Astrocyte of the spinal cord (primary cell): ENCODE data around the gene ITLN1.
"Not testable (repeated sequence)": the region's sequence is repeated elsewhere in the genome, so short reads cannot be mapped to it uniquely, and the experiment has no call there.

Source experiments
- DNase-seq: peaks from one replicate; pipeline ENCODE4 v3.0.0; 2011; ENCODE audit warnings: low read depth, low spot score
- H3K4me3 ChIP-seq: 2 replicates; pipeline ENCODE4 v1.5.1; 2011; ENCODE audit warnings: low read depth, mild to moderate bottlenecking, low read length, moderate library complexity
- CTCF ChIP-seq: IDR thresholded peaks from 2 replicates; pipeline ENCODE4 v1.5.1; 2012; ENCODE audit warnings: low read depth, mild to moderate bottlenecking, low read length, inconsistent platforms
- in situ Hi-C: cut with HindIII; loops from 2 replicates; pipeline ENCODE4 v1.10.0; 2017; ENCODE audit warnings: low sequenced_read_pairs

Gene ITLN1

GRCh38 chr1:160885042-160885441, at the start of gene ITLN1:
TSS of gene ITLN1 (minus strand) at chr1:160885180. CDS start at chr1:160884877, 303 bp downstream.
- in situ Hi-C loops = no loop called here
- no peak for DNase-seq
- TF ChIP-seq CTCF = no peak

GRCh38 chr1:160933305-160933704, 48.3 kb upstream of the ITLN1 start:
- H3K4me3 ChIP-seq, DNase-seq, in situ Hi-C loops: not testable (repeated sequence)

More at GRCh38 chr1:160885042-160885441, at the start of gene ITLN1:
- no peak within 1 kb of the TSS for H3K4me3 ChIP-seq

GRCh38 chr1:160925652-160926244, 40.8 kb upstream of the ITLN1 start:
- TF ChIP-seq CTCF = no peak
- H3K4me3 ChIP-seq = no peak overlapping the region
- in situ Hi-C loops = no loop called here
- no peak for DNase-seq

- no peak for DNase-seq
- in situ Hi-C loops = no loop called here
Measured at GRCh38 chr1:160924791-160925651, 40.0 kb upstream of the ITLN1 start.

GRCh38 chr1:160916666-160917065, 31.7 kb upstream of the ITLN1 start:
- no peak for TF ChIP-seq CTCF
- no peak for DNase-seq
- H3K4me3 ChIP-seq = no peak overlapping the region
- in situ Hi-C loops = no loop called here

More at GRCh38 chr1:160924791-160925651, 40.0 kb upstream of the ITLN1 start:
- TF ChIP-seq CTCF = no peak
- H3K4me3 ChIP-seq = no peak overlapping the region

GRCh38 chr1:160913229-160913628, 28.2 kb upstream of the ITLN1 start:
- DNase-seq, in situ Hi-C loops, H3K4me3 ChIP-seq: not testable (repeated sequence)

GRCh38 chr1:160911925-160912324, 26.9 kb upstream of the ITLN1 start:
- TF ChIP-seq CTCF = no peak
- DNase-seq = no peak
- in situ Hi-C loops = no loop called here
- no peak overlapping the region for H3K4me3 ChIP-seq
